VCaP (cell line): ENCODE data around the gene TBC1D10A.

Experiments
- H3K27ac ChIP-seq: fragments of 450-650 bp; 2 replicates; pipeline ENCODE4 v1.5.1; 2017
- TF ChIP-seq, protein P1 (sequence below): fragments of 450-650 bp; conservative IDR thresholded peaks from 2 replicates; pipeline ENCODE4 v1.5.1; 2017; ENCODE audit warnings: mild to moderate bottlenecking, moderate library complexity

TBC1D10A gene

DNA sequence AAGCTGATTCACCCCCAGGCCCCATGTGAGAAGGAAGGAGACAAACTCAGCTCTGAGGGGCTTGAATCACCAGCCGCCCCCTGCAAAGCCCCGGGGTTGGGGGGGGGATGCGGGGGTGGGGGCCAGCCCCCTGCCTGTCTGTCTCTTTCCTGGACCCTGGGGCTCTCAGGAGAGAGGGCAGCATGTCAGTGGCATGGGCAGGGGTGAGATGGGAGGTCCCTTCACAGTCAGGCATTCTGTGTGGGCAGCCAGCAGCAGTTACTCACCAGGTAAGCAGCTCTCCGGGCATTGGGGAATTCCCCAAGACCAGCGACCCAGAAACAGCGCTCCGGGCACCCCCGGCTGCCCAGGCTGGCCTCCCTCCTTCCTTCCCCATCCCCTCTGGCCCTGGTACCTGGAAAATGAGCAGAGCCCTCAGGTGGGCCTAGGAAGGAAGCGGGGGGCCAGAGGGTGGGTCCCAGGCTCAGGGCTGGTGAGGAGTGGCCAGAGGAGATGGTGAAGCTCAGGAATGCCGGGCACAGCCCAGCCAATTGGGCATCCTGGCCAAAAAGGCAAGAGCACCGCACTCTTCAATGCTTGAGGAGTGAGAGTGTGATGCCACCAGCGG lies 76.0 kb downstream of the TBC1D10A start:
- H3K27ac ChIP-seq = no peak overlapping the region
- TF ChIP-seq, protein P1, sequence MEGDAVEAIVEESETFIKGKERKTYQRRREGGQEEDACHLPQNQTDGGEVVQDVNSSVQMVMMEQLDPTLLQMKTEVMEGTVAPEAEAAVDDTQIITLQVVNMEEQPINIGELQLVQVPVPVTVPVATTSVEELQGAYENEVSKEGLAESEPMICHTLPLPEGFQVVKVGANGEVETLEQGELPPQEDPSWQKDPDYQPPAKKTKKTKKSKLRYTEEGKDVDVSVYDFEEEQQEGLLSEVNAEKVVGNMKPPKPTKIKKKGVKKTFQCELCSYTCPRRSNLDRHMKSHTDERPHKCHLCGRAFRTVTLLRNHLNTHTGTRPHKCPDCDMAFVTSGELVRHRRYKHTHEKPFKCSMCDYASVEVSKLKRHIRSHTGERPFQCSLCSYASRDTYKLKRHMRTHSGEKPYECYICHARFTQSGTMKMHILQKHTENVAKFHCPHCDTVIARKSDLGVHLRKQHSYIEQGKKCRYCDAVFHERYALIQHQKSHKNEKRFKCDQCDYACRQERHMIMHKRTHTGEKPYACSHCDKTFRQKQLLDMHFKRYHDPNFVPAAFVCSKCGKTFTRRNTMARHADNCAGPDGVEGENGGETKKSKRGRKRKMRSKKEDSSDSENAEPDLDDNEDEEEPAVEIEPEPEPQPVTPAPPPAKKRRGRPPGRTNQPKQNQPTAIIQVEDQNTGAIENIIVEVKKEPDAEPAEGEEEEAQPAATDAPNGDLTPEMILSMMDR = no peak

DNA sequence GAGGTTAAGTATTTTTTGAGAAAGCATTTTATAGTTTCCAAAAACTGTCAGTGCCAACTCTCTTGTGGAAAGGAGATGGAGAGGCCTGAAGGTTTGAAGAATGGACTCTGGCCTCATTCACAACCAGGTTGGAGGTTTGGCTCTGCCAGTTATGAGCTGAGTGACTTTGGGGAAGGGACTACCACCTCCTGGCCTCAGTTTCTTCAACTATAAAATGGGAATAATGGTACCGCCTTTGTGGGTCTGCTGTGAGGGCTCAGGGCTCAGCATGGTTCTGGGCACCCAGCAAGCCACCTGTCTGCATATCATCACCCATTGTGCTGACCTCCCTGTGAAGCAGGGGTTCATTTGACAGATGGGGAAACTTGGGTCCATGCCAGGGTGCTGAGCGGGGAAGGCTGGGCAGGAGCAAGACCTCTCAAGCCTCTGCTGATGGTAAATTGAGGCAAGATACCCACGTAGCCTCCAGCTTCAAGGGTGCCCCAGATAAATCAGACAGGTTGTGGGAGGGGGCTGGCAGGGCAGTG lies 76.6 kb downstream of the TBC1D10A start:
- TF ChIP-seq, protein P1 = no peak
- H3K27ac ChIP-seq = no peak overlapping the region

GRCh38 chr22:30249049-30250038 lies 77.4 kb downstream of the TBC1D10A start:
- no peak overlapping the region for H3K27ac ChIP-seq
- TF ChIP-seq, protein P1 = no peak

- H3K27ac ChIP-seq = no peak overlapping the region
These were observed 78.3 kb downstream of the TBC1D10A start for GRCh38 chr22:30248484-30248883.

DNA sequence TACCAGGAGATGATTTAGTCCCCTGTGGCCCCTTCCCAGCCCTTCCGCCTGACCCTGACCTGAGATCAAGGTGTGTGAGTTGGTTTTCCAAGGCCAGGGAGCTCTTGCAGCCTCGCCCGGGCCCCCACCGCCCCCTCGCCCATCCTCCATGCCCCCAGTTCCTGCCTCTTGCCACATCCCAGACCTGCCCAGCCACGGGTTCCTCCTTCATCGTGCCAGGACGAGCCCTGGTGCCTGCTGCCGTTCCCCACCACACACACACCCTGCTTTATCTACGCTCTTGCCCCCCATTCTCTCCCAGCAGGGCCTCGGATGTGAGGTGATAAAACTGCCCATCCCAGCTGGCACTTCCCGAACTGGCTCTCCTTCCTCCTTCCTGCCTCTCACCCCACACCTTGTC lies 78.8 kb downstream of the TBC1D10A start:
- TF ChIP-seq, protein P1 = no peak
- H3K27ac ChIP-seq = no peak overlapping the region

More at GRCh38 chr22:30248484-30248883, 78.3 kb downstream of the TBC1D10A start:
- TF ChIP-seq, protein P1 = no peak

DNA sequence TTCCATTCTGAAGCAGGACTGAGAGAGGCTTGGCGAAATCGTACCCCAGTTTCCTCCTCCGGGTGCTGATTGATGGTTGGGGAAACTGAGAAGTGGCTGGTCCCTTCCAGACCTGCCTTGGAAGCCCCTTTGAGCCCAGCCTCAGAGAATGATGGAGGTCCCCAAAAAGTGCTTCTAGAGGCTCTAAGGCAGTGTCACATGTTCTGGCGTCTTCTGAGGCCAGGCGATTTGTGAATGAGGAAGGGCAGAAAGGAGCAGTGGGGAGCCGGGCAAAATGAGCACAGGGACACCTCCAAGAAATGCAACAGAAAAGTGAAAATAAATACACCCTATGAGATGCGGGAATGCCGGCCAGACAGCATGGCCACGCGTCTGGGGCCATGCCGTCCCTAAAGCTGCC lies 79.2 kb downstream of the TBC1D10A start:
- H3K27ac ChIP-seq = no peak overlapping the region
- TF ChIP-seq, protein P1 = no peak

- peak overlapping the region; percentile 50; the same call in 1 of the 2 replicates for H3K27ac ChIP-seq
- TF ChIP-seq, protein P1 = no peak
These were observed 79.8 kb downstream of the TBC1D10A start for GRCh38 chr22:30246814-30247376.
